HEK293T (cell line): ENCODE measurements around the gene ANKRD35.

Source experiments
- ELF4 ChIP-seq: fragments of 450-650 bp; IDR thresholded peaks from 2 replicates; pipeline ENCODE4 v1.6.1; 2017; ENCODE audit warnings: antibody characterized with exemption
- L3MBTL2 ChIP-seq: fragments of 450-650 bp; conservative IDR thresholded peaks from 2 replicates; pipeline ENCODE4 v1.6.1; 2016; ENCODE audit warnings: mild to moderate bottlenecking
- SP1 ChIP-seq: fragments of 450-650 bp; IDR thresholded peaks from 2 replicates; pipeline ENCODE4 v1.6.1; 2017
- SUZ12 ChIP-seq: fragments of 450-650 bp; IDR thresholded peaks from 2 replicates; pipeline ENCODE4 v1.6.1; 2016; ENCODE audit warnings: mild to moderate bottlenecking

DNA sequence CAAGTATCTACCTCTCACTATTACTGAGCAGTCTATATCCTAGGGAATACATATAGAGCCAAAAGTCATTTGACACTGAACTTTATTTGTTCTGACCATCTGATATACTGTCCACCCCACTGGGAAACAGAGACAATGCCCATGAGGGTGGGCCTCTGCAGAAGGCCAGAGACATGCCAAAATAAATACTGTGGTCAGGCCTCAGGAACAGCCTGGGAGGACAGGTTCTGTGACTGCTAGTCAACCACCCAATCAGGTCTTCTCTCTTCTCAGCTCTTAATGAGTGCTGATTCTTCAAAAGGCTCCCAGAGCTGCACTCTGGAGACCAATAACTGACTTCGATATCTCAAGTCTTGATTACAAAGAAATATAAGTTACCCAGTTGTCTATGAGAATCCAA is 5.5 kb upstream of the ANKRD35 start:
- TF ChIP-seq SP1 (no peak), L3MBTL2 (no peak), ELF4 (no peak), SUZ12 (no peak)
